Left ventricle myocardium inferior (tissue), 1 donor: ENCODE measurements around the gene HDGFL3. TPM values are rescaled to one million over a fixed set of nuclear protein-coding genes. Genes with fewer than 3 reads are reported as not detected.
"Not testable (repeated sequence)": the region's sequence is repeated elsewhere in the genome, so short reads cannot be mapped to it uniquely, and the experiment has no call there.

Experiments used
- DNase-seq: peaks from one replicate; pipeline ENCODE4 v3.0.0-alpha.2; 2020
- H3K27ac ChIP-seq: fragments of 200-600 bp; replicated peaks from 2 replicates; pipeline ENCODE4 v1.8.0; 2021
- H3K27me3 ChIP-seq: fragments of 200-600 bp; 2 replicates; pipeline ENCODE4 v1.8.0; 2021; ENCODE audit warnings: low read depth
- H3K36me3 ChIP-seq: fragments of 200-600 bp; 2 replicates; pipeline ENCODE4 v1.8.0; 2021
- H3K4me1 ChIP-seq: fragments of 200-600 bp; 2 replicates; pipeline ENCODE4 v1.8.0; 2021
- H3K4me3 ChIP-seq: fragments of 200-600 bp; 2 replicates; pipeline ENCODE4 v1.8.0; 2021; ENCODE audit warnings: mild to moderate bottlenecking, moderate library complexity
- H3K9me3 ChIP-seq: fragments of 200-600 bp; replicated peaks from 2 replicates; pipeline ENCODE4 v1.8.0; 2021
- intact Hi-C: fragments of 100-400 bp; cut with micrococcal nuclease; formaldehyde crosslinking; loops from one replicate; pipeline ENCODE4 v1.11.0; 2022
- total RNA-seq: library from RNA; stranded (reverse); fragmentation: NEBNext Ultra II Directional; extraction: Animal tissue kit (Norgen Biotek cat#: 25700); gene quantifications from one replicate; pipeline ENCODE4 v1.2.1, GENCODE V29; 2021
- TF ChIP-seq, protein P1 (sequence below): fragments of 200-600 bp; IDR thresholded peaks from 2 replicates; pipeline ENCODE4 v1.8.0; 2021; ENCODE audit warnings: antibody characterized with exemption, mild to moderate bottlenecking, borderline replicate concordance
- donor health status: DM: no; HTN: yes; CAD: no; lungs with severe emphysema.

The HDGFL3 gene
- total RNA-seq, 1 donor from 2014 or later = 38.0 TPM

GRCh38 chr15:83230242-83230641, 22.6 kb upstream of the HDGFL3 start:
- H3K27ac ChIP-seq = no peak overlapping the region
- no peak for DNase-seq
- no peaks in the 10 kb centered on the region for H3K4me1 ChIP-seq
- intact Hi-C loops = no loop called here
- no peaks in the 10 kb centered on the region for H3K27me3 ChIP-seq
- TF ChIP-seq, protein P1, sequence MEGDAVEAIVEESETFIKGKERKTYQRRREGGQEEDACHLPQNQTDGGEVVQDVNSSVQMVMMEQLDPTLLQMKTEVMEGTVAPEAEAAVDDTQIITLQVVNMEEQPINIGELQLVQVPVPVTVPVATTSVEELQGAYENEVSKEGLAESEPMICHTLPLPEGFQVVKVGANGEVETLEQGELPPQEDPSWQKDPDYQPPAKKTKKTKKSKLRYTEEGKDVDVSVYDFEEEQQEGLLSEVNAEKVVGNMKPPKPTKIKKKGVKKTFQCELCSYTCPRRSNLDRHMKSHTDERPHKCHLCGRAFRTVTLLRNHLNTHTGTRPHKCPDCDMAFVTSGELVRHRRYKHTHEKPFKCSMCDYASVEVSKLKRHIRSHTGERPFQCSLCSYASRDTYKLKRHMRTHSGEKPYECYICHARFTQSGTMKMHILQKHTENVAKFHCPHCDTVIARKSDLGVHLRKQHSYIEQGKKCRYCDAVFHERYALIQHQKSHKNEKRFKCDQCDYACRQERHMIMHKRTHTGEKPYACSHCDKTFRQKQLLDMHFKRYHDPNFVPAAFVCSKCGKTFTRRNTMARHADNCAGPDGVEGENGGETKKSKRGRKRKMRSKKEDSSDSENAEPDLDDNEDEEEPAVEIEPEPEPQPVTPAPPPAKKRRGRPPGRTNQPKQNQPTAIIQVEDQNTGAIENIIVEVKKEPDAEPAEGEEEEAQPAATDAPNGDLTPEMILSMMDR = no peak
- no peak overlapping the region for H3K4me3 ChIP-seq
- no peaks in the 10 kb centered on the region for H3K36me3 ChIP-seq
- H3K9me3 ChIP-seq = no peaks in the 10 kb centered on the region

- Histone ChIP-seq H3K36me3 (no peaks in the 10 kb centered on the region), H3K27me3 (no peaks in the 10 kb centered on the region), H3K4me1 (no peaks in the 10 kb centered on the region), H3K4me3 (no peak overlapping the region), H3K9me3 (peaks cover 13% of the 10 kb centered on the region), H3K27ac (no peak overlapping the region)
- intact Hi-C loops = no loop called here
- DNase-seq = no peak
- TF ChIP-seq, protein P1 = no peak
These were observed 17.8 kb upstream of the HDGFL3 start for GRCh38 chr15:83225449-83225848.

- H3K4me1 ChIP-seq, H3K27me3 ChIP-seq, H3K27ac ChIP-seq, H3K4me3 ChIP-seq, intact Hi-C loops, DNase-seq, H3K36me3 ChIP-seq: not testable (repeated sequence)
- peaks cover 14% of the 10 kb centered on the region for H3K9me3 ChIP-seq
These were observed 14.2 kb upstream of the HDGFL3 start for GRCh38 chr15:83221781-83222180.

GRCh38 chr15:83219026-83219425, 11.4 kb upstream of the HDGFL3 start:
- Histone ChIP-seq H3K9me3 (peaks cover 14% of the 10 kb centered on the region), H3K27me3 (no peaks in the 10 kb centered on the region), H3K36me3 (no peaks in the 10 kb centered on the region), H3K4me3 (no peak overlapping the region), H3K27ac (no peak overlapping the region), H3K4me1 (no peaks in the 10 kb centered on the region)
- intact Hi-C loops = no loop called here
- TF ChIP-seq, protein P1 = no peak
- DNase-seq = no peak

GRCh38 chr15:83215306-83215705, 7.7 kb upstream of the HDGFL3 start:
- no peak overlapping the region for H3K4me3 ChIP-seq
- H3K27me3 ChIP-seq = no peaks in the 10 kb centered on the region
- H3K9me3 ChIP-seq = peaks cover under 1% of the 10 kb centered on the region
- intact Hi-C loops = no loop called here
- no peaks in the 10 kb centered on the region for H3K4me1 ChIP-seq
- DNase-seq = no peak
- H3K36me3 ChIP-seq = no peaks in the 10 kb centered on the region
- TF ChIP-seq, protein P1 = no peak
- no peak overlapping the region for H3K27ac ChIP-seq

DNA sequence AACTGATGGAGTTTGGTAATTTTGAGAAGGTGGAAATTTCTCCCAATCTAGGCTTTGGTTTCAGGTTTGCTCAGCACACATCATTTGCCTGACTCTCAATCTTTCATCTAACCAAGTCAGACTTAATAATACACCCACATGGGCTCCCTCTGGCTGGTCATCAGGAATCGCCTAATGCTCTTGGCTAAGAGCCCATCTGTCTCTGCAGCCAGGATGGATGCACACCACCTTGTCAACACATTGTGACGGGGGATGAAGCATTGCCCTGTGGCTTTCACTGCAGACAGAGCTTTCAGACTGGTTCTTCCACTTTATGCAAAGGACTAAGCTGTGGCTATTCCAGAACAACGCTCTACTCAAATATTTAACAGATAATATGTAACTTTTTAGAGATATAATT, 3.0 kb upstream of the HDGFL3 start:
- H3K27me3 ChIP-seq = no peaks in the 10 kb centered on the region
- peaks cover 27% of the 10 kb centered on the region for H3K4me1 ChIP-seq
- H3K9me3 ChIP-seq = no peaks in the 10 kb centered on the region
- DNase-seq = no peak
- H3K36me3 ChIP-seq = no peaks in the 10 kb centered on the region
- intact Hi-C loops = no loop called here
- TF ChIP-seq, protein P1 = no peak
- H3K4me3 ChIP-seq = no peak overlapping the region
- no peak overlapping the region for H3K27ac ChIP-seq
